Stimulated activated CD8-positive, alpha-beta memory T cell treated with anti-CD3 and anti-CD28 coated beads, Interleukin-15, amount 100 ng/mL, for 1 hour (primary cell): ENCODE data around the gene HECTD3.
"Not testable (repeated sequence)": the region's sequence is repeated elsewhere in the genome, so short reads cannot be mapped to it uniquely, and the experiment has no call there.

Source experiments
- DNase-seq: peaks from one replicate; pipeline ENCODE4 v3.0.0-alpha.2; 2020; ENCODE audit warnings: low read depth

The HECTD3 gene

GRCh38 chr1:44988531-44989156 lies 22.5 kb downstream of the HECTD3 start:
- DNase-seq, result no peak

GRCh38 chr1:44985747-44986359 lies 25.3 kb downstream of the HECTD3 start:
- DNase-seq, result no peak

- not testable (repeated sequence) for DNase-seq
These were observed 33.8 kb downstream of the HECTD3 start for GRCh38 chr1:44977372-44977771.

- DNase-seq, result no peak
These were observed 34.9 kb downstream of the HECTD3 start for GRCh38 chr1:44976252-44976651.

GRCh38 chr1:44973645-44974044 lies 37.5 kb downstream of the HECTD3 start:
- no peak for DNase-seq

- no peak for DNase-seq
These were observed 40.8 kb downstream of the HECTD3 start for GRCh38 chr1:44970317-44970716.

DNA sequence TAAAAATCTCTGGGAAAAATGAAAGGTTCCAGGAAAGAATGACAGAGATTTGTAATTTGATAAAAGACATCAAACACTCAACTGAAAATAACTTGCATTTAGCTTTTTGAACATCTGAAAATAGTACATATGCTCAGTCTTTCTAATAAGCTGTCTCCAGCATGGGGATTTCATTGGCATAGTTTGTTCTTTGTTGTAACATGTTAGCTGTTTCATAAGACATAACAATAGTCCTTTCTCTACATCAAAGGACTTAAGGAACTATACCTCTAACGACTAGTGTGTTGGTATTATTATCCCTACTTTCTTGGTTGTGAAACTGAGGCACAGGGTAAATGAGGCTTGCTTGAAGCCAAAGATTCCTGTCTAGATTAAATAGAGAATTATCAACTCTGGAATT lies 46.7 kb downstream of the HECTD3 start:
- DNase-seq, result no peak

DNA sequence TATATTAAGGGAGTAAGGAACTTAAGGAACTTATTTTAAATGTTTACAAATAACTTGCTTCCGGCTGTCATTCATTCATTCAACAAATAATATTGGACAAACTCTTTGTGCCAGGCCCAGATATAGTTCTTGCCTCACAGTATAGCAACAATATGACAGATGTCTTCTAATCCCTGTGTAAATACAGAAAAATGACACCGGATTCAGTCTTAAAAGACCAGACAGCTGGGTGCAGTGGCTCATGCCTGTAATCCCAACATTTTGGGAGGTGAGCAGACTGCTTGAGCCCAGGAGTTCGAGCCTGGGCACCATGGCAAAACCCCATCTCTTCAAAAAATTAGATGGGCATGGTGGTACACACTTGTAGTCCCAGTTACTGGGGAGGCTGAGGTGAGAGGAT lies 48.4 kb downstream of the HECTD3 start:
- no peak for DNase-seq

DNA sequence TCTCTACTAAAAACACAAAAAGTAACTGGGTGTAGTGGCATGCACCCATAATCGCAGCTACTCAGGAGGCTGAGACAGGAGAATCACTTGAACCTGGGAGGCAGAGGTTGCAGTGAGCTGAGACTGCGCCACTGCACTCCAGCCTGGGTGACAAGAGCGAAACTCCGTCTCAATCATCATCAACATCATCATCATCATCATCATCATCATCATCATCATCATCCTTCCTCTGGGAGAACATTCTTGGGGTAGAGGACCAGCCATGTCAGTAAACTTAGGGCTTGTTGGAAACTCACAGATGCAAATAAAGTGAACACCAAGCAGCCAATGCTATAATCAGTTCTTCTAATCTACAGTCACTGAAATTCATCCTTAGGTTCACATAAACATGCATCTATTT lies 49.1 kb downstream of the HECTD3 start:
- DNase-seq, result not testable (repeated sequence)

- DNase-seq, result not testable (repeated sequence)
These were observed 53.6 kb downstream of the HECTD3 start for GRCh38 chr1:44957566-44957965.

DNA sequence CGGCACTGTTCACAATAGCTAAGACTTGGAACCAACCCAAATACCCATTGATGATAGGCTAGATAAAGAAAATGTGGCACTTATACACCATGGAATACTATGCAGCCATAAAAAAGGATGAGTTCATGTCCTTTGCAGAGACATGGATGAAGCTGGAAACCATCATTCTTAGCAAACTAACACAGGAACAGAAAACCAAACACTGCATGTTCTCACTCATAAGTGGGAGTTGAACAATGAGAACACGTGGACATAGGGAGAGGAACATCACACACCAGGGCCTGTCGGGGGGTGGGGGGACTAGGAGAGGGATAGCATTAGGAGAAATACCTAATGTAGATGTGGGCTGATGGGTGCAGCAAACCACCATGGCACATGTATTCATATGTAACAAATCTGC lies 55.0 kb downstream of the HECTD3 start:
- DNase-seq, result not testable (repeated sequence)
